K562 (cell line): ENCODE measurements around the gene NMNAT1.
A peak's percentile ranks its signal among the peaks of the same experiment; 100 is the strongest.

Source experiments
- ATF6 ChIP-seq: sonication (generic); formaldehyde crosslinking; IDR thresholded peaks from 2 replicates; pipeline ENCODE4 v1.4.0; 2020; ENCODE audit warnings: mild to moderate bottlenecking, missing genetic modification reagents
- BHLHE40 ChIP-seq: IDR thresholded peaks from 2 replicates; pipeline ENCODE4 v1.6.1; 2011; ENCODE audit warnings: low read length, improper control_type of control experiment
- CTCF ChIP-seq, 3 experiments: IDR thresholded peaks in 2 of 3; conservative IDR thresholded peaks in 1 of 3; 2 replicates each; pipeline ENCODE4 v1.5.1; 2011 to 2012; ENCODE audit warnings: low read length in 3 of 3, mild to moderate bottlenecking in 3 of 3, control low read depth in 2 of 3, improper control_type of control experiment in 1 of 3, inconsistent platforms in 1 of 3, low read depth in 1 of 3, mixed read lengths in 1 of 3, moderate library complexity in 1 of 3; ENCODE audit not compliant: insufficient read depth in 2 of 3
- EP300 ChIP-seq: IDR thresholded peaks from 2 replicates; pipeline ENCODE4 v1.6.1; 2012; ENCODE audit warnings: low read length, improper control_type of control experiment
- JUNB ChIP-seq: fragments of 450-650 bp; formaldehyde crosslinking; conservative IDR thresholded peaks from 2 replicates; pipeline ENCODE4 v1.4.0; 2020; ENCODE audit warnings: mild to moderate bottlenecking
- REST ChIP-seq, 2 experiments: fragments of 450-650 bp; formaldehyde crosslinking in 1 of 2; IDR thresholded peaks; 2 replicates each; pipeline versions ENCODE4 v1.4.0 to v1.6.1; 2014 to 2020; ENCODE audit warnings: mild to moderate bottlenecking in 2 of 2, borderline replicate concordance in 1 of 2, low read depth in 1 of 2
- SIN3A ChIP-seq, 2 experiments: fragments of 150-350 bp in 1 of 2; IDR thresholded peaks; 2 replicates each; pipeline ENCODE4 v1.6.1; 2011 to 2016; ENCODE audit warnings: borderline replicate concordance in 2 of 2, low read depth in 2 of 2, low read length in 2 of 2, mild to moderate bottlenecking in 2 of 2, moderate library complexity in 2 of 2; ENCODE audit not compliant: control insufficient read depth in 1 of 2
- SMC3 ChIP-seq: conservative IDR thresholded peaks from 2 replicates; pipeline ENCODE4 v1.6.1; 2011; ENCODE audit warnings: low read depth, low read length, improper control_type of control experiment; ENCODE audit not compliant: insufficient read depth

- TF ChIP-seq SMC3 (no peak), REST (IDR thresholded peaks at IDR 0.05; ENCODE audit: borderline replicate concordance) (no peak), REST (CRISPR knock-in tag; IDR thresholded peaks at IDR 0.05; ENCODE audit: low read depth) (no peak), JUNB (CRISPR knock-in tag) (no peak), CTCF (IDR thresholded peaks at IDR 0.05 in 2 of 3, conservative IDR thresholded peaks at IDR 0.05 in 1 of 3; ENCODE audit: insufficient read depth in 2 of 3, low read depth in 1 of 3, low read length in 3 of 3) (no peak), ATF6 (CRISPR knock-in tag) (no peak), BHLHE40 (no peak), EP300 (no peak), SIN3A (IDR thresholded peaks at IDR 0.05; ENCODE audit: borderline replicate concordance in 2 of 2, control insufficient read depth in 1 of 2, low read depth in 2 of 2, low read length in 2 of 2) (peak; percentile 31 to 67; a peak in 2 of 4 replicates)
These were observed 41.9 kb upstream of the NMNAT1 start for GRCh38 chr1:9901148-9902059.
